Mucosa of rectum (tissue), 2 donors: Measurements from ENCODE around the gene FLYWCH2.

ENCODE experiments used
- H3K27ac ChIP-seq, 2 donors: one replicate each; pipeline ENCODE4 v1.7.0; 2013; ENCODE audit warnings: inconsistent platforms in 2 of 2, low read depth in 2 of 2, low read length in 2 of 2
- H3K27me3 ChIP-seq, 2 donors: one replicate each; pipeline ENCODE4 v1.7.0; 2013; ENCODE audit warnings: low read length in 2 of 2; ENCODE audit not compliant: control insufficient read depth in 2 of 2, insufficient read depth in 2 of 2
- H3K36me3 ChIP-seq, 2 donors: one replicate each; pipeline ENCODE4 v1.7.0; 2013; ENCODE audit warnings: low read length in 2 of 2; ENCODE audit not compliant: control insufficient read depth in 2 of 2, insufficient read depth in 2 of 2
- H3K4me1 ChIP-seq, 2 donors: one replicate each; pipeline ENCODE4 v1.7.0; 2013; ENCODE audit warnings: low read length in 2 of 2, mild to moderate bottlenecking in 1 of 2; ENCODE audit not compliant: control insufficient read depth in 2 of 2, insufficient read depth in 2 of 2
- H3K4me3 ChIP-seq, 2 donors: one replicate each; pipeline ENCODE4 v1.7.0; 2013; ENCODE audit warnings: low read length in 2 of 2
- H3K9ac ChIP-seq, 2 donors: one replicate each; pipeline ENCODE4 v1.7.0; 2013; ENCODE audit warnings: low read length in 2 of 2, low read depth in 1 of 2, mild to moderate bottlenecking in 1 of 2
- H3K9me3 ChIP-seq, 2 donors: one replicate each; pipeline ENCODE4 v1.7.0; 2013; ENCODE audit warnings: low read length in 2 of 2; ENCODE audit not compliant: control insufficient read depth in 2 of 2
- donor health status: healthy.
- donor health status: Normal muscosa, but diverticular disease.

Gene FLYWCH2

DNA sequence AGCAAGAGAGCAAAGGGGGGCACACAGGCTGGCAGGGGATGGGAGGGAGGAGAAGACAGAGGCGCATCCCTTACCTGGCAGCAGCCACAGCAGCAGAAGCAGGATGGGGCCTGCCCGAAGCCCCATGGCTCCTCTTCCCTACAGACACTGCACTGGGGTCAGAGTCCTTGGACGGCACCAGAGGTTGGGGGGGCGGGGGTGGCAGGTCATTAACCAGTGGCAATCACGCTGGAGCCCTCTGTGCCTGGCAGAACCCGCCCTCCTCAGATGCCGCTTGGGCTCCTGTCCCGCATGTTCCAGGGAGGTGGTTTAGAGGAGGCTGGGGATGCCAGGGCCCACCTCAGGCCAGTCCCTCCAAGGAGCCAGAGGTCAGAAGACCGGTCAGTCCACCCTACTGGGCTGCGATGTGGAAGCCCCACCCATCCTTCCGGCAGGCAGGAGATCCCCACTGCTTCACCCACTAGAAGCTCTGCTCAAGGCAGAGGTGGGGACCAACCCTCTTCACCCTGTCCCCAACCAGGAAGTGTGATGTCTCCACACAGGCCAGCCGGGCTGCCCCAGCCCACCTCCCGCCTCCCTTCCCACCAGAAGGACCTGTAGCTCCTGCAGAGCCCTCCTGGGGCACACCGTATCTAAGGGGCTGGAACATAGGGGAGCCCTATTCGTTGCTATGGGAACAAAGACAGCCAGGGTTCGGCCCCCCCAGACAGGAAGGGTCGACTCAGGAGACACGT lies 41.2 kb upstream of the FLYWCH2 start:
- Histone ChIP-seq H3K9me3 (no peaks in the 10 kb centered on the region), H3K27me3 (no peaks in the 10 kb centered on the region), H3K9ac (no peak overlapping the region), H3K4me3 (peak overlapping the region in 1 of 2 donors; percentile 59), H3K36me3 (no peaks in the 10 kb centered on the region), H3K27ac (no peak overlapping the region), H3K4me1 (peaks cover 9 to 10% of the 10 kb centered on the region in 2 donors)

DNA sequence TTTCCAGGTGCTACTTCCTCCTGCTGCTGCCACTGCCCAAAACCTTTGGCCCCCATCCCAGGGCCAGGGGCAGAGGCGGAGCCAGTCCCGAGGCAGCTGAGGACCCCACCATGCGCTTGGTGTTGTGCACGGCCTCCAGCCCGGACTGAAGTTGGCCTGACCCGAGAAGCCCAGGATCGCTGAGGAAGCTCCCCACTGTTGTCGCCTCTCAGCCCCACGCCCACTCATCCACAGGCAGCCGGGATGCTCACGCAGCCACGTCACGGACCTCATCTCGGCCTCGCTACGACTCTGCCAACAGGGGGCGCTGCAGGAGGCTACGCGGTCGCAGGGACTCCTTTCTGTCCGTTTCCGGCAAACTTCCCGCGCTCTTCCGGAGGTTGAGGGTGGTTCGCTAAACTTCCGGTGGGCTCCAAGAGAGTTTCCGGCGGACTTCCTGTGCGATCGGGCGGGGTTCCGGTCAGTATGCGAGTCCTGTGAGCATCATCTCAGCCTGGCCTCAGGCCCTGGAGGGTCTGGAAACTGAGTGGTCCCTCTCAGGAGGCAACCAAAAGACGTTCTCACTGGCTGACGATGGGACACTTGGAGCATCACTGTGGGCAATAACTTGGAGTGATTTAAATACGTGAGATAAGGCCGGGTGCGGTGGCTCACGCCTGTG lies 40.5 kb upstream of the FLYWCH2 start:
- Histone ChIP-seq H3K9ac (no peak overlapping the region), H3K27ac (peak overlapping the region in 1 of 2 donors; percentile 23), H3K4me1 (peaks cover 9 to 15% of the 10 kb centered on the region in 2 donors), H3K4me3 (peak overlapping the region in 1 of 2 donors; percentile 59), H3K27me3 (no peaks in the 10 kb centered on the region), H3K36me3 (no peaks in the 10 kb centered on the region), H3K9me3 (no peaks in the 10 kb centered on the region)

- Histone ChIP-seq H3K36me3 (no peaks in the 10 kb centered on the region), H3K9ac (no peak overlapping the region), H3K4me3 (no peak overlapping the region), H3K27ac (no peak overlapping the region), H3K27me3 (no peaks in the 10 kb centered on the region), H3K9me3 (no peaks in the 10 kb centered on the region), H3K4me1 (peaks cover 9 to 15% of the 10 kb centered on the region in 2 donors)
These were observed 39.5 kb upstream of the FLYWCH2 start for GRCh38 chr16:2843526-2843925.

DNA sequence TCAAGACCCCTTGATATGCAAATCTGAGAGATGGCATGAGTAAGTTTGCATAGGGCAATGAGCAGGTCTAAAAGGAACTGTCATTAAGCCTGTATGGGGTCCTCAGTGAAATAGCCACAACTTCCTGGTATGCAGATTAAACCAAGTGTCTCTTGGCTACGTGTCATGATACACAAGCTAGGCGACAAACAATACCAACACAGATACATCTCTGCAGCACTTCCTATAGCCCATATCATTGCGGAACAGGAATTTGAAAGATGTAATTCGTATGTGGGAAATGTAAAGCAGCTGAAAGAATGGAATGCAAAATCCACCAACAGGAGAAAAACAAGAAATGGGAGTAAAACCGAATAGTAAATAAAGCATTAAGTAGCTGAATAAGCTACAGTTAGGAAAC lies 37.9 kb upstream of the FLYWCH2 start:
- Histone ChIP-seq H3K4me1 (peaks cover 9 to 15% of the 10 kb centered on the region in 2 donors), H3K9me3 (no peaks in the 10 kb centered on the region), H3K9ac (no peak overlapping the region), H3K27ac (no peak overlapping the region), H3K27me3 (peaks cover 0 to 1% of the 10 kb centered on the region in 2 donors), H3K36me3 (no peaks in the 10 kb centered on the region), H3K4me3 (no peak overlapping the region)

DNA sequence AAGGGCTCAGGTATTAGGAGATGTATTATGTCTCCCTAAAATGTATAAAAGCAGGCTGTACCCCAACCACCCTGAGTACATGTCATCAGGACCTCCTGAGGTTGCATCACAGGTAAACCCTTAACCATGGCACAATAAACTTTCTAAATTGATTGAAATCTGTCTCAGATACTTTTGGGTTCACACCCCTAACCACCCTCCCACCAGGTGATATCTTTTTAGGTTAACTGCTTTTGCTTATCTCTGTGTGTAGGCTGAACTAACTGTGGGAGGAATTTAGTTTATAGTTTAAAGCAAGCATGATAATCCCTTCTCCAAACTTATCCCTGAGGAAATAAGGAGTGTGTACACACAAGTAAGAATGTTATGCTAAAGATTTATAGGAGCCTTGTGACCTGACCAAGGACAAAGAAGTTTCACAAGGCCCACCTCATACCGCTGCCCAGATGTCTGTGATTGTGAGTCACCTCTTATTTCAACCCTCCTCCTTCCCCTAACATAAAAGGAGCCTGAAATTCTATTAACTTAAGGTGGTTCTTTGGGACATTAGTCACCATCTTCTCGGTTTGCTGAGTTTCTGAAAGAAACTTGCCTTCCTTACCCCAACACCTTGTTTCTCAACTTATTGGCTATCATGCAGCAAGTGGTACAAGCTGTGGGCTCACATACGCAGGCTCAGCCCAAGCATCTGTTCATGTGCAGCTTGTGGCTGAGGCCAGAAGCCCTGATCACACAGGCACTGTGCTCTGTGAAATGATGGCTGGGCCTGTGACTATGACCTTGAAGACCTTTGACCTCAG lies 36.3 kb upstream of the FLYWCH2 start:
- H3K27ac ChIP-seq: no peak overlapping the region
- H3K4me3 ChIP-seq: no peak overlapping the region
- H3K27me3 ChIP-seq: peaks cover 0 to 1% of the 10 kb centered on the region in 2 donors
- H3K36me3 ChIP-seq: no peaks in the 10 kb centered on the region
- H3K9ac ChIP-seq: peak overlapping the region in 1 of 2 donors; percentile 12
- H3K9me3 ChIP-seq: no peaks in the 10 kb centered on the region
- peaks cover 9 to 15% of the 10 kb centered on the region in 2 donors for H3K4me1 ChIP-seq

- Histone ChIP-seq H3K27ac (no peak overlapping the region), H3K36me3 (no peaks in the 10 kb centered on the region), H3K9ac (no peak overlapping the region), H3K4me1 (peaks cover 0 to 11% of the 10 kb centered on the region in 2 donors), H3K9me3 (no peaks in the 10 kb centered on the region), H3K4me3 (no peak overlapping the region), H3K27me3 (peaks cover 0 to 1% of the 10 kb centered on the region in 2 donors)
These were observed 33.9 kb upstream of the FLYWCH2 start for GRCh38 chr16:2848933-2849725.

DNA sequence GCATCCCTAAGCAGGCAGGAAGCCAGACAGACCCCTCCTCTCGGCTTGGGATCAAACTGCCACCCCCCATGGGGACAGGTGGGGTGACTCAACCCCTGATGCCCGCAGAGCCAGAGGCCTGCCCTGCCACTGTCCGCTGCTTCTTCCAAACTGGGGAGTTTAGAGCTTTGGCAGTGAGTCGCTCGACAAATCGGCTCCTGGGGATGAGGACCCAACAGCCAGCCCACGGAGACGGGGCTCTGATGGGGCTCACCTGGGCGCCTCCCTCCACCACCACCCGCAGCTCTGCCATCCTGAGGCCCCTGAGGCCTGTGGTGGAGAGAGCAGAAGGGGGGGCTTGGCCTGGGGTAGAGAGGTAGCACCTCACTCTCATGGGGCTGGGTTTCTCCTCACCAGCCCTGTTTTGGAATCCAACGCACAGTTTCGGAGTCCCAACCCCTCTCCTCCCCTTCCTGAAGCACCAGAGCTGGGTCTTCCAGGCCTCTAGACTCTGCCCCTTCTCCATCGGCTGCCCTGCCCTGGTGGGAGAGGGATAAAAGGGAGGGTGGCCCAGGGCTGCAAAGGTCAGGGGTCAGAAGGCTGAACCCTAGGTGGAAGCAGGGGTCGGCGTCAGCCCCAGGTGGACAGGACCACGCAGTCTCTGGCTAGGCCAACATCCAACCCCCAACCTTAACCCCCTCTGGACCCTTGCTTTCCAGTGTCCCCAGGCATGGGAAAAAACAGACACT lies 30.8 kb upstream of the FLYWCH2 start:
- Histone ChIP-seq H3K27ac (no peak overlapping the region), H3K9me3 (no peaks in the 10 kb centered on the region), H3K27me3 (peaks cover 0 to 1% of the 10 kb centered on the region in 2 donors), H3K36me3 (no peaks in the 10 kb centered on the region), H3K9ac (no peak overlapping the region), H3K4me1 (peaks cover 0 to 6% of the 10 kb centered on the region in 2 donors), H3K4me3 (no peak overlapping the region)

DNA sequence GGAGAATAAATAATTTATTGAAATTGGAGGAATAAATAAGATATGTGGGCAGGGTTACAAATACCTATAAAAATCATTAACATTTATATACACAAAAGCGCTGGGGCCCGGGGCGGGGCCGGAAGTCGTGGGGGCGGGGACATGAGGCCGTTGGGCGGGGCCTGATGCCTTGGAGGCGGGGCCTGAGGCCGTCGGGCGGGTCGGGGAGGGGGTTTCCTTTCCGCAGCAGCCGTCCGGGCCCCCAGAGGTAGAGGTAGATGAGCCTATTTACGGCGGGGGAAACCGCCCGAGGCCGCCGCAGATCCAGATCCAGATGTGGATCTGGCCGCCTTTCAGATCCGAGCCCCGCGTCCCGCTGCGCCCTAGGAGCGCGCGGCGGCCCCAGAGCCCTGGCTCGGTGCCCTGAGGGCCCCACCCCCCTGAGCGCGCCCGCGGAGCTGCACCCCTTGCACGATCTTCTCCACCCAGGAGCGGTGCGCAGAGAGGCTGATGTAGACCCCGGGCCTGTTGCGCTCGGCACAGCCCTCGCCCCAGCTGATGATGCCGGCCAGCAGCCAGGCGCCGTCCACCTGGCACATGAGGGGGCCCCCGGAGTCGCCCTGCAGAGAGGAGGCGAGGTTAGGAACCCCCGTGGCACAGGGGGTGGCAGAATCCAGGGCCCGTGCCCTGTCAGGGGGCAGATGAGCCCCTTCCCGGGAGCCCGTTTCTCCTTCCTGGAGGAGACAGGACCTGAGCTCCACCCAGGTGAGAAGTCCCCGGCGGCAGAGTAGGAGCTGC lies 30.1 kb upstream of the FLYWCH2 start:
- Histone ChIP-seq H3K4me3 (no peak overlapping the region), H3K9me3 (no peaks in the 10 kb centered on the region), H3K27ac (no peak overlapping the region), H3K9ac (no peak overlapping the region), H3K36me3 (no peaks in the 10 kb centered on the region), H3K4me1 (peaks cover 1 to 10% of the 10 kb centered on the region in 2 donors), H3K27me3 (peaks cover 0 to 4% of the 10 kb centered on the region in 2 donors)
